ENCODE measurements around the gene ZMIZ1. TPM values are rescaled to one million over a fixed set of nuclear protein-coding genes. Genes with fewer than 3 reads are reported as not detected.

Gene ZMIZ1
- total and polyA plus RNA-seq, 2 experiments from 2014 or later: 9.2 to 30.9 TPM

DNA sequence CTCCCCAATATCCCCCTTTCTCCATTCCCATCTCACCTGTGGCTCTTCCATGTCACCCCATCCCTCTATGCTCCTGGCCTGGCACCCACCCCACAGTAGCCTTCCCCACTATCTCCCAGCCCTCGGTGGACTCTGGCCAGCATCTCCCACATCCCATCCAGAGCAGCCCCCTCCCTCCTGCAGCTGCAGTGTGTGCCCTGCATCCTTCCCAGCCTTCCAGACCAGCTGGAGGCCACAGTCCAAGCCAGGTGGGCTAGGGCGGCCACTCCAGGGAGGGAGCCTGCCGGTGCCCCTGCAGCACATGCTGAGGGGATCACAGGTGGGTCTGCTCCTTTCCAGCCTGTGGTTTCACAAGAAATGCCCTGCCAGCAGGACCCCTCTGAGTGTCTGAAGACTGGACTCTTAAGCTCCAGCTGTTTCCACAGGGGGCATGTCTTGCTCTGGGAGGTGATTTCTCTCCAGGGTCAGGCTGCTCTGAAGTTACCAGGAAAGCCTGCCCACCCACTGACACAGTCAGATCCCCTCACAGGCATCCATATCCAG is 187.6 kb downstream of the ZMIZ1 start (continued):
- TF ChIP-seq, protein P1, sequence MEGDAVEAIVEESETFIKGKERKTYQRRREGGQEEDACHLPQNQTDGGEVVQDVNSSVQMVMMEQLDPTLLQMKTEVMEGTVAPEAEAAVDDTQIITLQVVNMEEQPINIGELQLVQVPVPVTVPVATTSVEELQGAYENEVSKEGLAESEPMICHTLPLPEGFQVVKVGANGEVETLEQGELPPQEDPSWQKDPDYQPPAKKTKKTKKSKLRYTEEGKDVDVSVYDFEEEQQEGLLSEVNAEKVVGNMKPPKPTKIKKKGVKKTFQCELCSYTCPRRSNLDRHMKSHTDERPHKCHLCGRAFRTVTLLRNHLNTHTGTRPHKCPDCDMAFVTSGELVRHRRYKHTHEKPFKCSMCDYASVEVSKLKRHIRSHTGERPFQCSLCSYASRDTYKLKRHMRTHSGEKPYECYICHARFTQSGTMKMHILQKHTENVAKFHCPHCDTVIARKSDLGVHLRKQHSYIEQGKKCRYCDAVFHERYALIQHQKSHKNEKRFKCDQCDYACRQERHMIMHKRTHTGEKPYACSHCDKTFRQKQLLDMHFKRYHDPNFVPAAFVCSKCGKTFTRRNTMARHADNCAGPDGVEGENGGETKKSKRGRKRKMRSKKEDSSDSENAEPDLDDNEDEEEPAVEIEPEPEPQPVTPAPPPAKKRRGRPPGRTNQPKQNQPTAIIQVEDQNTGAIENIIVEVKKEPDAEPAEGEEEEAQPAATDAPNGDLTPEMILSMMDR (conservative IDR thresholded peaks at IDR 0.05; ENCODE audit: low read depth in 2 of 2): no peak
- no peak for TF ChIP-seq JUNB (IDR thresholded peaks at IDR 0.05; ENCODE audit: unreplicated experiment)
- no peak for TF ChIP-seq POLR2AphosphoS5 (IDR thresholded peaks at IDR 0.05; ENCODE audit: low read depth)
- no peak for TF ChIP-seq CREB1 (CRISPR knock-in tag; IDR thresholded peaks at IDR 0.05; ENCODE audit: low read depth)

DNA sequence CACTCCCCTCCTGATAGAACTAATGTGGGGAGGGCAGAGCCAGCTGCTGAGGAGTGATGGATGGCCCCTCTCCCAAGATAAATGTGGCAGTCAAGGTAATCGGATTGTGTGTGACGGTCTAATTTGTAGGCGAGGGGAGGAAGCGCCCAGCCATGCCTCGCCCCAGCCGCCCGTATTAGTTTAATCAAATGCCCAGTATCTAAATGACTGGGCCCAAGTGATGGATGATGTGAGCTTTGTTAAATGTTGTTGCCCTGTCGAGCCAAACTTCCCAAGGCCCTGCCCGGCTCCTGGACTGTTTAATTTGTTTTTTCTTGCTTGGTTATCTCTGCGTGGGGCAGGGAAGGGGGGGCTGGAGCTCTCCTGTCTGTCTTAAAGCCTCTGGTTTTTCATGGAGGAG is 190.1 kb downstream of the ZMIZ1 start:
- ATAC-seq (no peak), DNase-seq (ENCODE audit: low spot score) (no peak)
- 0 out of 3 replicates have a peak, but pooled peaks cover 3% of the 10 kb centered on the region for H3K36me3 Mint-ChIP-seq (ENCODE audit: low read depth)
- Histone ChIP-seq H3K4me2 (no peak overlapping the region), H3K9me2 (ENCODE audit: insufficient read depth) (no peaks in the 10 kb centered on the region), H3K4me1 (ENCODE audit: insufficient read depth) (0 out of 2 replicates have a peak, but pooled peaks cover 3% of the 10 kb centered on the region), H3K27me3 (ENCODE audit: insufficient read depth) (no peaks in the 10 kb centered on the region), H2AFZ (no peak overlapping the region), H3F3A (replicated peaks; ENCODE audit: low read depth) (no peaks in the 10 kb centered on the region), H3K36me3 (ENCODE audit: insufficient read depth) (no peaks in the 10 kb centered on the region), H4K20me1 (replicated peaks; ENCODE audit: insufficient read depth) (peaks cover 5% of the 10 kb centered on the region), H3K79me2 (replicated peaks; ENCODE audit: insufficient read depth) (no peaks in the 10 kb centered on the region), H3K27ac (ENCODE audit: low read depth) (no peak overlapping the region), H3K4me3 (no peak overlapping the region)
- no peaks in the 10 kb centered on the region for H3K9me3 Mint-ChIP-seq
- H3K4me1 Mint-ChIP-seq: peaks cover 28% of the 10 kb centered on the region
- no peak overlapping the region for H3K27ac Mint-ChIP-seq
- peaks cover 22% of the 10 kb centered on the region for H3K27me3 Mint-ChIP-seq (ENCODE audit: insufficient read depth, low read depth, poor library complexity)
- H3K4me3 Mint-ChIP-seq: no peak overlapping the region; the same call in 2 of the 3 replicates
- TF ChIP-seq, protein P2, sequence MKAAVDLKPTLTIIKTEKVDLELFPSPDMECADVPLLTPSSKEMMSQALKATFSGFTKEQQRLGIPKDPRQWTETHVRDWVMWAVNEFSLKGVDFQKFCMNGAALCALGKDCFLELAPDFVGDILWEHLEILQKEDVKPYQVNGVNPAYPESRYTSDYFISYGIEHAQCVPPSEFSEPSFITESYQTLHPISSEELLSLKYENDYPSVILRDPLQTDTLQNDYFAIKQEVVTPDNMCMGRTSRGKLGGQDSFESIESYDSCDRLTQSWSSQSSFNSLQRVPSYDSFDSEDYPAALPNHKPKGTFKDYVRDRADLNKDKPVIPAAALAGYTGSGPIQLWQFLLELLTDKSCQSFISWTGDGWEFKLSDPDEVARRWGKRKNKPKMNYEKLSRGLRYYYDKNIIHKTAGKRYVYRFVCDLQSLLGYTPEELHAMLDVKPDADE (IDR thresholded peaks at IDR 0.05): no peak

DNA sequence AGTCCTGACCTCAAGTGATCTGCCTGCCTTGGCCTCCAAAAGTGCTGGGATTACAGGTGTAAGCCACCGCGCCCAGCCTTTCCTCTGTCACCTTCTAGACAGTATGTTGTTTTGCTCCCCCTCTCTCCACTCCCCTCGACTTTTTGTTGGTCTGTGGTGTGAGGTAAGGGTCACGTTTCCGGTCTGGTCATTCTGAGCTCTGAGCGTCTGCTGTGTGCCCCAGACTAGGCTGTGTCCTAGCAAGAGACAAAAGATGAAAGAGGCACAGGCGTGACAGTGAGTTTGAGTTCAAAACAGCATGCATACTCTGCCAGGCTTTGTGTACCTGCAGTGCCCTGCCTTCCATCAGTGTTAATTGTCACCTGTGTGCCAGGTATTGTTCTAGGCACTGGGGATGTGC is 191.1 kb downstream of the ZMIZ1 start:
- Histone ChIP-seq H3K79me2 (replicated peaks; ENCODE audit: insufficient read depth) (no peaks in the 10 kb centered on the region), H3K36me3 (ENCODE audit: insufficient read depth) (no peaks in the 10 kb centered on the region), H4K20me1 (replicated peaks; ENCODE audit: insufficient read depth) (peaks cover 7% of the 10 kb centered on the region), H2AFZ (no peak overlapping the region), H3K4me2 (no peak overlapping the region), H3K27ac (ENCODE audit: low read depth) (no peak overlapping the region), H3K4me1 (ENCODE audit: insufficient read depth) (0 out of 2 replicates have a peak, but pooled peaks cover 3% of the 10 kb centered on the region), H3F3A (replicated peaks; ENCODE audit: low read depth) (no peaks in the 10 kb centered on the region), H3K27me3 (ENCODE audit: insufficient read depth) (no peaks in the 10 kb centered on the region), H3K4me3 (no peak overlapping the region), H3K9me2 (ENCODE audit: insufficient read depth) (no peaks in the 10 kb centered on the region)
- Mint-ChIP-seq H3K9me3 (no peaks in the 10 kb centered on the region), H3K27me3 (ENCODE audit: insufficient read depth, low read depth, poor library complexity) (peaks cover 26% of the 10 kb centered on the region), H3K4me3 (no peak overlapping the region), H3K27ac (no peak overlapping the region), H3K4me1 (peaks cover 33% of the 10 kb centered on the region), H3K36me3 (ENCODE audit: low read depth) (0 out of 3 replicates have a peak, but pooled peaks cover 3% of the 10 kb centered on the region)
- no peak for TF ChIP-seq CREB1 (CRISPR knock-in tag; IDR thresholded peaks at IDR 0.05; ENCODE audit: low read depth)
- TF ChIP-seq, protein P1 (conservative IDR thresholded peaks at IDR 0.05; ENCODE audit: low read depth in 2 of 2): no peak
- TF ChIP-seq STAT1 (IDR thresholded peaks at IDR 0.05; ENCODE audit: unreplicated experiment): no peak
- no peak for TF ChIP-seq ZNF331 (CRISPR knock-in tag; IDR thresholded peaks at IDR 0.05; ENCODE audit: low read depth)
- TF ChIP-seq ZNF114 (CRISPR knock-in tag; IDR thresholded peaks at IDR 0.05): no peak
- TF ChIP-seq EZH2phosphoT487 (IDR thresholded peaks at IDR 0.05; ENCODE audit: unreplicated experiment): no peak
- no peak for TF ChIP-seq JUNB (IDR thresholded peaks at IDR 0.05; ENCODE audit: unreplicated experiment)
- TF ChIP-seq, protein P3, sequence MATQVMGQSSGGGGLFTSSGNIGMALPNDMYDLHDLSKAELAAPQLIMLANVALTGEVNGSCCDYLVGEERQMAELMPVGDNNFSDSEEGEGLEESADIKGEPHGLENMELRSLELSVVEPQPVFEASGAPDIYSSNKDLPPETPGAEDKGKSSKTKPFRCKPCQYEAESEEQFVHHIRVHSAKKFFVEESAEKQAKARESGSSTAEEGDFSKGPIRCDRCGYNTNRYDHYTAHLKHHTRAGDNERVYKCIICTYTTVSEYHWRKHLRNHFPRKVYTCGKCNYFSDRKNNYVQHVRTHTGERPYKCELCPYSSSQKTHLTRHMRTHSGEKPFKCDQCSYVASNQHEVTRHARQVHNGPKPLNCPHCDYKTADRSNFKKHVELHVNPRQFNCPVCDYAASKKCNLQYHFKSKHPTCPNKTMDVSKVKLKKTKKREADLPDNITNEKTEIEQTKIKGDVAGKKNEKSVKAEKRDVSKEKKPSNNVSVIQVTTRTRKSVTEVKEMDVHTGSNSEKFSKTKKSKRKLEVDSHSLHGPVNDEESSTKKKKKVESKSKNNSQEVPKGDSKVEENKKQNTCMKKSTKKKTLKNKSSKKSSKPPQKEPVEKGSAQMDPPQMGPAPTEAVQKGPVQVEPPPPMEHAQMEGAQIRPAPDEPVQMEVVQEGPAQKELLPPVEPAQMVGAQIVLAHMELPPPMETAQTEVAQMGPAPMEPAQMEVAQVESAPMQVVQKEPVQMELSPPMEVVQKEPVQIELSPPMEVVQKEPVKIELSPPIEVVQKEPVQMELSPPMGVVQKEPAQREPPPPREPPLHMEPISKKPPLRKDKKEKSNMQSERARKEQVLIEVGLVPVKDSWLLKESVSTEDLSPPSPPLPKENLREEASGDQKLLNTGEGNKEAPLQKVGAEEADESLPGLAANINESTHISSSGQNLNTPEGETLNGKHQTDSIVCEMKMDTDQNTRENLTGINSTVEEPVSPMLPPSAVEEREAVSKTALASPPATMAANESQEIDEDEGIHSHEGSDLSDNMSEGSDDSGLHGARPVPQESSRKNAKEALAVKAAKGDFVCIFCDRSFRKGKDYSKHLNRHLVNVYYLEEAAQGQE (IDR thresholded peaks at IDR 0.05; ENCODE audit: unreplicated experiment): no peak
- no peak for DNase-seq (ENCODE audit: low spot score)
- ATAC-seq: no peak

All from GM23338 (cell line).